Measurements from ENCODE around the gene CEP162.
"Not testable (repeated sequence)": the region's sequence is repeated elsewhere in the genome, so short reads cannot be mapped to it uniquely, and the experiment has no call there.

The CEP162 gene

GRCh38 chr6:84084705-84085104, 142.7 kb downstream of the CEP162 start:
- not testable (repeated sequence) for DNase-seq

- no peak for DNase-seq
Observed at GRCh38 chr6:84082689-84083265, 144.7 kb downstream of the CEP162 start.

DNA sequence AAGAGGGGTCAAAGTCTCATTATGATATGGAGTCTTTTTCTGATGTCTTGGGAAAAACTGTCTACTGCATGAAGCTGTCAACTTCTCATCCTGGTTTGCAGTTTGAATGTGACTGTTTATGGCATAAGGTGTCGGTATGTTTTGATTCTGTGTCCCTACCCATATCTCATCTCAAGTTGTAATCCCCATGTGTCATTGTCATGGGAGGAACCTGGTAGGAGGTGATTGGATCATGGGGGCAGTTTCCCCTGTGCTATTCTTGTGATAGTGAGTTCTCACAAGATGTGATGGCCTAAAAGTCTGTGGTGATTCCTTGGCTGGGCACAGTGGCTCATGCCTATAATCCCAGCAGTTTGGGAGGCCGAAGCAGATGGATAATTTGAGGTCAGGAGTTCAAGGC, 146.2 kb downstream of the CEP162 start:
- DNase-seq, result no peak

- DNase-seq, result no peak
Observed at GRCh38 chr6:84078335-84078734, 149.1 kb downstream of the CEP162 start.

DNA sequence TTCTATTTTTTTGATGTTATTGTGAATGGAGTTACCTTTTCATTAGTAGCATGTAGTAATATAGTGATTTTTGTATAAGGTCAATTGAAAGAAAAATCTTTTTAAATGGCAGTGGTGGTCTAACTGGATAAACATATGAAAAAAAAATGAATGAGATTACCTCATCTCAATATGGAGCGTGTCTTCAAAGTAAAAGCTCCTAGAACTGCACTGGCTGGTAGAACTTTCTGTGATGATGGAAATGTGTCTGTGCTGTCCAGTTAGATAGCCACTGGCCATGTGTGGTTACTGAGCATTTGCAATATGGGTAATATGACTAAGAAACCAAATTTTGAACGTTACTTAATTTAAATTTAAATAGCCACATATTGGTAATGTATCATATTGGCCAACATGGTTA, 149.8 kb downstream of the CEP162 start:
- DNase-seq, result no peak

DNA sequence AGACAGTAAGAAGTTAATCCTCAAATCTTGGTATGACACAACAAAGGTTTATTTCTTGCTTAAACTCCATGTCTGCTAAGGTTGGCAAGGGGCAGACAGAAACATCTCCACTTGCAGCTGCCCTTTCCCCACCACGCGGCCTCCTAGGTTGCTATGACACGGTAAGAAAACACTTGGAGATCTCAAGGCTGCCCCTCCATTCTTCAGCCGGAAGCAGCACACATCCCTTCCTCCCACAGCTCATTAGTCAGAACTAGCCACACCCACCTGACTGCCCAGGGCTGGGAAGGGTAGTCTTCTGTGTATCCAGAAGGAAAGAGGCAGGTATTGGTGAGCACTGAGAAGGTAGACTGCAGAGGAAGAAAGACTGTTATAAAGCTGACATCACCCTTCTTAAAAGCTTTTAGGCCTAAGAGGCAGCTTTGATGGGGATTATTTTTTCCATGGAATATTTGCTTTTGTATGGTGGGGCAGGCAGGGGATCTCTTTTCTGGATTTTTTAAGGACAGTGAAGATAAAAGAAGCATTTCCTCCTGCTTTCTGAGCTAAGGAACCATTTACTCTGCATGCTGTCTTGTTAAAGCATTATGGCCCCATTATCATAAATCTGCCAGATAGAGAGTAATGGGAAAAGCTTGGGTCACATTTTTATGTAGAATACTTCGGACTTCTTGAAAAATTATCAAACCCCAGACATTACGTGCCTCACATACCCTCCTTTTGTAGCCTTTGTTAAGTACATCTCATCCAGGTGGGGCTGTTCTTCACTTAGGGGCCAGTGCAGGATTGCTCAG, 152.3 kb downstream of the CEP162 start:
- no peak for DNase-seq

Data from cerebellar nuclear complex (tissue), 1 donor.